Thymus (tissue), 11 donors: Measurements from ENCODE around the gene PODXL2. TPM values are rescaled to one million over a fixed set of nuclear protein-coding genes. Genes with fewer than 3 reads are reported as not detected.
"Not testable (repeated sequence)": the region's sequence is repeated elsewhere in the genome, so short reads cannot be mapped to it uniquely, and the experiment has no call there.

ENCODE experiments used
- DNase-seq, 9 donors: peaks; one replicate each; pipeline ENCODE4 v3.0.0-alpha.2; 2013; ENCODE audit warnings: low spot score in 9 of 9, low read depth in 6 of 9, missing footprints in 1 of 9
- H3K27ac ChIP-seq, 2 donors: one replicate each; pipeline ENCODE4 v1.5.1; 2013; ENCODE audit warnings: control low read depth in 1 of 2, low read depth in 1 of 2, low read length in 1 of 2, mild to moderate bottlenecking in 1 of 2, moderate library complexity in 1 of 2
- H3K27me3 ChIP-seq, 2 donors: one replicate each; pipeline ENCODE4 v1.5.1; 2013; ENCODE audit warnings: low read length in 1 of 2; ENCODE audit not compliant: control insufficient read depth in 2 of 2, insufficient read depth in 1 of 2
- H3K36me3 ChIP-seq, 2 donors: one replicate each; pipeline ENCODE4 v1.5.1; 2013; ENCODE audit warnings: low read length in 1 of 2, mild to moderate bottlenecking in 1 of 2, moderate library complexity in 1 of 2; ENCODE audit not compliant: control insufficient read depth in 2 of 2, insufficient read depth in 2 of 2
- H3K4me1 ChIP-seq, 2 donors: one replicate each; pipeline ENCODE4 v1.5.1; 2013; ENCODE audit warnings: low read length in 2 of 2; ENCODE audit not compliant: control insufficient read depth in 2 of 2, insufficient read depth in 2 of 2
- H3K4me3 ChIP-seq, 2 donors: one replicate each; pipeline ENCODE4 v1.5.1; 2013; ENCODE audit warnings: low read length in 2 of 2, control low read depth in 1 of 2, mild to moderate bottlenecking in 1 of 2
- H3K9me3 ChIP-seq, 2 donors: one replicate each; pipeline ENCODE4 v1.5.1; 2013; ENCODE audit warnings: low read length in 1 of 2, mild to moderate bottlenecking in 1 of 2; ENCODE audit not compliant: control insufficient read depth in 2 of 2, insufficient read depth in 1 of 2
- WGBS: extraction: QIAGEN DNeasy Blood & Tissue Kit; methylation state at CpG from one replicate; pipeline ENCODE4 v1.1.7; 2013; 5-methylcytosine and 5-hydroxymethylcytosine counted together
- polyA plus RNA-seq: library from polyadenylated mRNA; stranded (reverse); fragments of 200-250 nt; gene quantifications from one replicate; pipeline ENCODE4 v1.2.3, GENCODE V29; 2013
- total RNA-seq: library from RNA; stranded (reverse); fragments of 120-200 nt; gene quantifications from one replicate; pipeline ENCODE4 v1.2.4, GENCODE V29; 2013
- donor health status: healthy.

The PODXL2 gene
- total and polyA plus RNA-seq, 2 donors = 2.2 to 4.3 TPM

- H3K36me3 ChIP-seq = not testable (repeated sequence)
Observed at GRCh38 chr3:127704840-127705239, 75.9 kb downstream of the PODXL2 start.

DNA sequence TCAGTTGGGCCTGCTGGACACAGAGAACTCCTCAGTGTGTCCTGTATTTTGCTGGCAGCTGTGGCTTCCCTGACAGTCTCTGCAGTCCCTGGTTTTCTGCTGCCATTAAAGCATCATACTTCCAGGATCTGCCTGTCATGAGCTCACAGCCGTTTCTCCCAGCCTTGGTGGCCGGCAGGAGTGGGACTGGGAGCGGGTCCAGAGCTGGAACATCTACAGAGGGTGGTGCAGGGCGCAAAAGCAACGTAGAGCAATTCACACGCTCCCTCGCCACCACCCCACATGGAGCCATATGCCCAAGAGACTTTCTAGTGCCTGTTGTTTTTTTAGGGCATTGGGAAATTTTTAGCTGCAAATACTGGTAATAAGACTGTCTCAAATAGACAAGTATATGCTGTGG is 77.3 kb downstream of the PODXL2 start:
- H3K27me3 ChIP-seq = no peaks in the 10 kb centered on the region
- no peaks in the 10 kb centered on the region for H3K9me3 ChIP-seq
- DNase-seq = no peak
- no peaks in the 10 kb centered on the region for H3K4me1 ChIP-seq
- WGBS = 94% methylated on average over 7 of the region's 7 CpGs
- no peaks in the 10 kb centered on the region for H3K36me3 ChIP-seq
- H3K4me3 ChIP-seq = no peak overlapping the region
- H3K27ac ChIP-seq = no peak overlapping the region

More at GRCh38 chr3:127704840-127705239, 75.9 kb downstream of the PODXL2 start:
- DNase-seq, H3K9me3 ChIP-seq, H3K27me3 ChIP-seq, H3K27ac ChIP-seq, H3K4me3 ChIP-seq, H3K4me1 ChIP-seq: not testable (repeated sequence)
- WGBS = 98% methylated on average over 4 of the region's 4 CpGs

GRCh38 chr3:127706785-127707351 is 77.9 kb downstream of the PODXL2 start:
- Histone ChIP-seq H3K27me3 (no peaks in the 10 kb centered on the region), H3K9me3 (no peaks in the 10 kb centered on the region), H3K36me3 (no peaks in the 10 kb centered on the region), H3K4me3 (no peak overlapping the region), H3K4me1 (no peaks in the 10 kb centered on the region), H3K27ac (no peak overlapping the region)
- WGBS = 97% methylated on average over 16 of the region's 16 CpGs
- DNase-seq = no peak

DNA sequence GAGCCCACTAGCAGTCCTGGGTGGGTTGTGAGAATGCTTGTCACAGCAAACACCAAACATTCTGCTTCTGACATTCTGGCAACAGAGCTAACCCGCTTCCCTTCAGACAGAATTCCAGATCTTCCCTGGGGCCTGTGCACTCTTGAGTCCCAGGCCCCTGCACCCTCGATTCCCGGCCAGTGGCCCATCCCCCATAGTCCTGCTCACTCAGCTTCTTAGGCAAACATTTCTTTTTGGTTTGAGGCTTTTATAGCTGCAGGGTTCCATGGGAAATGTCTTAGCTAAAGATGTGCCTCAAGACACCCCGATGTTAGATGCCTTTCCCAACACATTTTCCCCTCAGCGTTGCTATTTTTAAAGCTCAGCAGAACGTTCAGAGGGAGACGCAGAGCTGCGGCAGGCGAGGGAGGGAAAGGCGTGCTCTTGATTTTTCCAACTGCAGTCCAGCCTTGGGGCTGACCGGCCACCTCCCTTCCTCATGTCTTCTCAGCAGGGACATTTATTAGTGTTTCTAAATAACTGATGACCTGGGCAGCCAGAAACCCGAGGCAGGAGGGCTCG is 78.9 kb downstream of the PODXL2 start:
- WGBS = 90% methylated on average over 13 of the region's 13 CpGs
- no peak for DNase-seq
- H3K4me3 ChIP-seq = no peak overlapping the region
- H3K27me3 ChIP-seq = no peaks in the 10 kb centered on the region
- no peaks in the 10 kb centered on the region for H3K4me1 ChIP-seq
- H3K27ac ChIP-seq = no peak overlapping the region
- H3K9me3 ChIP-seq = no peaks in the 10 kb centered on the region
- H3K36me3 ChIP-seq = no peaks in the 10 kb centered on the region

DNA sequence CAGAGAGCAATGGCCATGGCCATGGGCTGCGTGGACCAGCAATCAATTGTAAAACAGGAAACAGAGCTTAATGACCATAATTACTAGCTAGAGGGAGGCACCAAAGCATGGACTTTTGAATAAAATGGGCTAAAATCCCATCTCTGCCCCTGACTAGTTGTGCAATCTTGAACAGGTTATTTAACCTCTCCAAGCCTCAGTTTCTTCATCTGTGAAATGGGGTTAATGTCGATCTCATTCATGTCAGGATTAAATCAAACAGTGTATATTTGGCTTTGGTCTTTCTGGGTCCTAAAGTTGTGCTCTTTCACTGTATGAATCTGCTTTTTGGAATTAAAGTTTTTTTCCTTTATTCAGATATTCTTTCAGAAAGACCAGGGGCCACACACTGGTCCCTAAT is 79.9 kb downstream of the PODXL2 start:
- Histone ChIP-seq H3K4me3 (no peak overlapping the region), H3K27ac (no peak overlapping the region), H3K9me3 (no peaks in the 10 kb centered on the region), H3K4me1 (peaks cover 0 to 5% of the 10 kb centered on the region in 2 donors), H3K27me3 (no peaks in the 10 kb centered on the region), H3K36me3 (no peaks in the 10 kb centered on the region)
- WGBS = 96% methylated on average over 2 of the region's 2 CpGs
- DNase-seq = no peak

DNA sequence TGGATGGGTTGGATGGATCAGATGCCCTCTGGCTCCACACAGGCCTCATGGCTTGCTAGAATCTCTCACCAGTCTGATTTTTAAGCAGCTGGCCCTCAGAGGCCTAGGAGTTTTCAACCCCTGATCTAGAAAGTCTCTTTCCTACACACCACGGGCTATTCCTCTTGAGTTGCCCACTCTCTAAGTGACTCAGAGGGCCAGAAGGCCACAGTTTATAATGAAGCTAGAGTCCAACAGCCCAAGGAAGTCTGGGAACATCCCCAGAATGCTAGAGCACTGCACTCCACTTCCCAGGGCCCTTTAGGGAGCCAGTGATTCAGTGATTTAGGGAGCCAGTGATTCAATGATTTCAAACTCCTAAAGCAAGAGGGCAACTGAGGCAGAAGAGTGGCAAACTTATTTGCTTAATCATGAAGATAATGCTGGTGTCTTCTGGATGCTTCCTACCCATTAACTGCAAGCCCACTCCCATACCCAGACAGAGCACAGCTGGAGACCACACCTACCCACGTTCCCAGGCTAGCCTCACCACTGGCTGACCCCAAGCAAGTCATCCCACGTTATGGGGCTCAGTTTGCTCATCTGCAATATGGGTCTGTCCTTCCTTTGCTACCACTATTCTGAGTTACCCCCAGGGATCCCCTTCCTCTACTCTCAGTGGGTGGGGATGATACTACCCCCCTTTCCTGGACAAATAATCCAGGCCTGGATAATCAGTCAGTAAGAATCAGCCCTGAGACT is 80.5 kb downstream of the PODXL2 start:
- WGBS = 95% methylated on average over 3 of the region's 3 CpGs
- H3K9me3 ChIP-seq = no peaks in the 10 kb centered on the region
- H3K36me3 ChIP-seq = no peaks in the 10 kb centered on the region
- no peak overlapping the region for H3K27ac ChIP-seq
- no peak for DNase-seq
- H3K4me1 ChIP-seq = peaks cover 0 to 8% of the 10 kb centered on the region in 2 donors
- H3K4me3 ChIP-seq = no peak overlapping the region
- no peaks in the 10 kb centered on the region for H3K27me3 ChIP-seq

DNA sequence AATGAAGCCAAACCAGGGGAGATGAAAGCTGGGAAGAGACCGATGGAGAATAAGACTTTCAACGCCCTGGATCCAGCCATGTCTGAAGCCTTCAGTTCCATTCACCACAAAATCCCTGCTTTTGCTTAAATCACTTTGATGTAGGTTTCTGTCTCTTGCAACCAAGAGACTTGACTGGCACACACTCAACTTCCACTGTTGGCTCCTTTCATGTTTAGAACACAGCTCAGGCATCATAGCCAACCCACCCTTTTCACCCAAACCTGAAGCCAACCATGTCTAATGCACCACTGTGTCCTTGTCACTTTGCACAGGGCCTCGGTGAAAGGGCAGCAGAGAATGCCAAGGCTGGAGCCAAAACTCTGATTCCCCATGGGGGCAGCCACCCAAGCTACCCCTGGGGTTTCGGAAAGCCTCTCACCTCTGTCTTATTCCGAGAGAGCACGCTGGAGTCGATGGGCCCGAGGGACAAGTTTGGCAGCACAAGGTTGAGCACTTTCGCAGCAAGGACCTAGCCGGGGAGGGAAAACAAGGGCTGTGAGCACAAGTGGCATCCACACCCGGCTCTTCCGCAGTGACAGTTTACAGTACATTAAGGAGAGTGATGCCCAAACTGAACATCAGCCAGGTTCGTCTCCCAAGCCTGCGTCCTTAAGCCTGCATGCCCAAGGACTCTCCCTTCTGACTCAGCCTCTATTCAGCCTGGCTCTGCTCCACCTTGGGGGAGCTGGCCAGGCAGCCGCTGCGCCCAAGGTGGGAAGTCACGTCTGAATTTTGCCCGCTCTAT is 81.4 kb downstream of the PODXL2 start:
- H3K4me3 ChIP-seq = no peak overlapping the region
- 96% methylated on average over 18 of the region's 18 CpGs for WGBS
- no peak overlapping the region for H3K27ac ChIP-seq
- no peaks in the 10 kb centered on the region for H3K9me3 ChIP-seq
- no peak for DNase-seq
- H3K4me1 ChIP-seq = peaks cover 0 to 8% of the 10 kb centered on the region in 2 donors
- no peaks in the 10 kb centered on the region for H3K27me3 ChIP-seq
- H3K36me3 ChIP-seq = no peaks in the 10 kb centered on the region

DNA sequence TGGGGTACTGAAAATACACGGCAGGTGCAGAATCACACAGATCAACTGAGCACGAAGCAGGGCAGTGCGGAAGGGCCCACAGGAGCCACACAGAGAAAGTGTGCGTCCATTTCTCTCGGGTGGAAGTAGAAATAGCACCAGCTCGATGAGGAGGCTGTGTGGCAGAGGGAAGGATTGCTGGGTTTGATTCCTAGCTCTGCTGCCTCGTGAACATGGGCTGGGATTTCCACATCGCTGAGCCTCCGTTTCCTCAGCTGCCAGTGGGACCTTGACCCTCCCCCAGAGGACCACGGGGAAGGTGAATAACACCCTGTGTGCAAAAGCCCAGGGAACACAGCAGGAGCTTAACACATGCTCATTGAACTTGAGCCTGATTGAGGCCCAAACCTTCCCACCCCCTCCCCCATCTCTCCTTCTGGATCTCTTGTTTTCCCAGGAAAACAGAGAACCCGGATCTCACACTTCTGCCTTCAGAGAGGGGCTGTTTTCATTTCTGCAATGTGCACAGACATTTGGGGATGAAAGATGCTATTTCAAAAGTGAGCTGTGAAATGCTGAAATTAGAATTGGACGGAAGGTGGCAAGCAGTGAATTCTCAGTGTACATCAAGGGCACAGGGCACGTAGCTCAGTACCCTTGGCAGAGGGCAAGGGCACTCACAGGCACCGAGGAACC is 82.2 kb downstream of the PODXL2 start:
- no peaks in the 10 kb centered on the region for H3K36me3 ChIP-seq
- H3K4me3 ChIP-seq = no peak overlapping the region
- DNase-seq = no peak
- 95% methylated on average over 14 of the region's 14 CpGs for WGBS
- H3K4me1 ChIP-seq = peaks cover 0 to 8% of the 10 kb centered on the region in 2 donors
- no peak overlapping the region for H3K27ac ChIP-seq
- no peaks in the 10 kb centered on the region for H3K27me3 ChIP-seq
- H3K9me3 ChIP-seq = no peaks in the 10 kb centered on the region
